CD4-positive, alpha-beta T cell (primary cell): ENCODE results near the gene S100A13. TPM values are rescaled to one million over a fixed set of nuclear protein-coding genes. Genes with fewer than 3 reads are reported as not detected.
A peak's percentile ranks its signal among the peaks of the same experiment; 100 is the strongest.

Experiments
- ATAC-seq: fragments of 200-7000 bp; cut with Tn5 transposase; one replicate; pipeline ENCODE4 v1.10.0; 2022; ENCODE audit warnings: mild to moderate bottlenecking; ENCODE audit not compliant: poor library complexity
- CTCF ChIA-PET: fragments of 350-600 bp; sonication (Branson Sonifier 250); formaldehyde crosslinking; loops from one replicate; lab custom pipeline; 2021; ENCODE audit warnings: antibody characterized with exemption, inconsistent platforms; lab: Charles Lee
- POLR2A ChIA-PET: fragments of 350-600 bp; sonication (Branson Sonifier 250); formaldehyde crosslinking; loops from one replicate; lab custom pipeline; 2021; ENCODE audit warnings: antibody characterized with exemption, inconsistent platforms; lab: Charles Lee
- DNase-seq, 14 experiments: peaks; one replicate each; pipeline ENCODE4 v3.0.0-alpha.2; 2013 to 2020; ENCODE audit warnings: mixed read lengths in 2 of 14
- H3K27ac ChIP-seq, 2 donors: one replicate each; pipeline versions ENCODE4 v1.5.1 to v1.7.0; 2013; ENCODE audit warnings: low read length in 2 of 2, low read depth in 1 of 2, mild to moderate bottlenecking in 1 of 2
- H3K27me3 ChIP-seq, 2 experiments: 1 replicate in 1 of 2; 2 replicates in 1 of 2; pipeline versions ENCODE4 v1.6.1 to v1.7.0; 2013; ENCODE audit warnings: low read length in 2 of 2, control low read depth in 1 of 2, mild to moderate bottlenecking in 1 of 2, moderate library complexity in 1 of 2; ENCODE audit not compliant: insufficient read depth in 2 of 2, control insufficient read depth in 1 of 2
- H3K36me3 ChIP-seq: one replicate; pipeline ENCODE4 v1.6.1; 2013; ENCODE audit warnings: low read length, control low read depth; ENCODE audit not compliant: insufficient read depth
- H3K4me1 ChIP-seq: one replicate; pipeline ENCODE4 v1.6.1; 2013; ENCODE audit warnings: low read length, control low read depth; ENCODE audit not compliant: insufficient read depth
- H3K4me3 ChIP-seq: one replicate; pipeline ENCODE4 v1.5.1; 2013; ENCODE audit warnings: mild to moderate bottlenecking, low read length, moderate library complexity
- H3K9me3 ChIP-seq, 2 experiments: 1 replicate in 1 of 2; 2 replicates in 1 of 2; pipeline versions ENCODE4 v1.6.1 to v1.7.0; 2013; ENCODE audit warnings: low read length in 2 of 2, mild to moderate bottlenecking in 2 of 2, control low read depth in 1 of 2, moderate library complexity in 1 of 2; ENCODE audit not compliant: control insufficient read depth in 1 of 2, insufficient read depth in 1 of 2
- H3K27ac Mint-ChIP-seq: one replicate; pipeline ENCODE4 v1.8.0; 2020; ENCODE audit warnings: mixed read lengths
- H3K27me3 Mint-ChIP-seq: one replicate; pipeline ENCODE4 v1.8.0; 2021; ENCODE audit warnings: mixed read lengths
- H3K36me3 Mint-ChIP-seq: one replicate; pipeline ENCODE4 v1.8.0; 2021; ENCODE audit warnings: low read depth, mixed read lengths
- H3K4me1 Mint-ChIP-seq: one replicate; pipeline ENCODE4 v1.8.0; 2021; ENCODE audit warnings: low read depth, mixed read lengths
- H3K4me3 Mint-ChIP-seq: one replicate; pipeline ENCODE4 v1.8.0; 2020; ENCODE audit warnings: mild to moderate bottlenecking, mixed read lengths
- H3K9me3 Mint-ChIP-seq: one replicate; pipeline ENCODE4 v1.8.0; 2020; ENCODE audit warnings: mixed read lengths
- CTCF ChIP-seq: fragments of 200-600 bp; IDR thresholded peaks from one replicate; pipeline ENCODE4 v1.8.0; 2022; ENCODE audit warnings: antibody characterized with exemption, mild to moderate bottlenecking
- intact Hi-C, 2 experiments: fragments of 100-400 bp; cut with DNase I in 1 of 2; cut with micrococcal nuclease in 1 of 2; formaldehyde crosslinking; loops; one replicate each; pipeline versions ENCODE4 v1.15.1 to v1.9.0; 2023 to 2025; cut with DNase I, micrococcal nuclease
- total RNA-seq, 174 experiments: library from RNA in 2 of 174; stranded (reverse) in 2 of 174; gene quantifications; one replicate each; pipeline ENCODE4 v1.2.3 and lab custom pipeline; 2021 to 2026

S100A13 gene
- total RNA-seq, 2 experiments from 2014 or later, result 2.1 to 2.8 TPM

- H3K9me3 Mint-ChIP-seq, result no peaks in the 10 kb centered on the region
- peaks cover 39% of the 10 kb centered on the region for H3K4me1 ChIP-seq
- CTCF ChIA-PET, result no interaction called here
Measured at GRCh38 chr1:153636312-153636711, 9.0 kb upstream of the S100A13 start.

GRCh38 chr1:153635872-153636271 lies 8.6 kb upstream of the S100A13 start:
- Histone ChIP-seq H3K9me3 (no peaks in the 10 kb centered on the region), H3K27me3 (no peaks in the 10 kb centered on the region), H3K36me3 (peaks cover 51% of the 10 kb centered on the region), H3K4me3 (peak overlapping the region; percentile 83), H3K4me1 (peaks cover 39% of the 10 kb centered on the region), H3K27ac (peak overlapping the region in 1 of 2 donors; percentile 10)
- ChIA-PET CTCF (interaction anchor here (0.7 to 1.0 kb wide), 2 partner anchors 30 to 817 kb away, joined by 3 read pairs; no protein-coding TSS in a partner anchor), POLR2A (interaction anchor here (1.1 to 3.7 kb wide), 5 partner anchors 10 to 355 kb away, joined by 3 to 89 read pairs (median 35); partner anchors contain the start of genes ILF2, RPS27 and SNAPIN)
- no peak for ATAC-seq
- Mint-ChIP-seq H3K27ac (peak overlapping the region; percentile 100), H3K27me3 (no peaks in the 10 kb centered on the region), H3K36me3 (peaks cover 67% of the 10 kb centered on the region), H3K4me3 (peak overlapping the region; percentile 87), H3K4me1 (peaks cover 53% of the 10 kb centered on the region), H3K9me3 (no peaks in the 10 kb centered on the region)
- no peak for DNase-seq
- intact Hi-C loops, result loop anchor here (2.0 kb wide), 3 partner anchors 13 to 91 kb away; partner anchors contain the start of gene ILF2 (in 2 of the 2)
- TF ChIP-seq CTCF, result no peak

More at GRCh38 chr1:153636312-153636711, 9.0 kb upstream of the S100A13 start:
- Histone ChIP-seq H3K36me3 (peaks cover 55% of the 10 kb centered on the region), H3K27ac (no peak overlapping the region), H3K4me3 (no peak overlapping the region), H3K27me3 (no peaks in the 10 kb centered on the region), H3K9me3 (no peaks in the 10 kb centered on the region)
- H3K27ac Mint-ChIP-seq, result peak overlapping the region; percentile 100
- intact Hi-C loops, result loop anchor here in 1 of 2 experiments (2.0 kb wide), 1 partner anchor 90 kb away; no protein-coding TSS in a partner anchor
- H3K27me3 Mint-ChIP-seq, result no peaks in the 10 kb centered on the region
- peak overlapping the region; percentile 89 for H3K4me3 Mint-ChIP-seq
- no peak for TF ChIP-seq CTCF
- peaks cover 58% of the 10 kb centered on the region for H3K4me1 Mint-ChIP-seq
- POLR2A ChIA-PET, result no interaction called here
- peaks cover 71% of the 10 kb centered on the region for H3K36me3 Mint-ChIP-seq
- ATAC-seq (no peak), DNase-seq (no peak)

GRCh38 chr1:153633754-153634665 lies 6.7 kb upstream of the S100A13 start, which contains the start of gene CHTOP:
CHTOP (plus strand) TSS chr1:153634066; CDS start chr1:153636589, 2,523 bp downstream.
- ChIA-PET CTCF (interaction anchor here (1.4 to 1.8 kb wide), 2 partner anchors 21 to 101 kb away, joined by 3 to 4 read pairs; no protein-coding TSS in a partner anchor), POLR2A (interaction anchor here (0.5 to 3.7 kb wide), 35 partner anchors 9 to 1322 kb away, joined by 3 to 89 read pairs (median 5); partner anchors contain the start of genes DENND4B, GATAD2B, ILF2 and INTS3)
- H3K9me3 Mint-ChIP-seq, result no peaks in the 10 kb centered on the region
- H3K27ac Mint-ChIP-seq, result peak within 1 kb of the TSS; percentile 100
- Histone ChIP-seq H3K4me1 (peaks cover 33% of the 10 kb centered on the region), H3K27ac (peak within 1 kb of the TSS; percentile 98 to 100), H3K27me3 (no peaks in the 10 kb centered on the region), H3K4me3 (peak within 1 kb of the TSS; percentile 83), H3K9me3 (no peaks in the 10 kb centered on the region), H3K36me3 (peaks cover 33% of the 10 kb centered on the region)
- H3K4me1 Mint-ChIP-seq, result peaks cover 47% of the 10 kb centered on the region
- peaks cover 51% of the 10 kb centered on the region for H3K36me3 Mint-ChIP-seq
- H3K27me3 Mint-ChIP-seq, result no peaks in the 10 kb centered on the region
- peak; percentile 87 for ATAC-seq
- intact Hi-C loops, result loop anchor here (1.0 to 5.0 kb wide), 4 partner anchors 15 to 87 kb away; partner anchors contain the start of genes ILF2 (in 2 of the 2), SNAPIN (in 2 of the 2), S100A3 (in 1 of the 2) and S100A4 (in 1 of the 2)
- DNase-seq, result peak; percentile 90 to 98 (median 95)
- TF ChIP-seq CTCF, result no peak
- peak within 1 kb of the TSS; percentile 100 for H3K4me3 Mint-ChIP-seq
